HG03439 (cell line): ENCODE results near the gene STX16.

Source experiments
- ATAC-seq: cut with Tn5 transposase; IDR thresholded peaks from one replicate; pipeline ENCODE4 v1.9.1; 2021; ENCODE audit warnings: mild to moderate bottlenecking, moderate library complexity; ENCODE audit not compliant: unreplicated experiment

STX16 gene

DNA sequence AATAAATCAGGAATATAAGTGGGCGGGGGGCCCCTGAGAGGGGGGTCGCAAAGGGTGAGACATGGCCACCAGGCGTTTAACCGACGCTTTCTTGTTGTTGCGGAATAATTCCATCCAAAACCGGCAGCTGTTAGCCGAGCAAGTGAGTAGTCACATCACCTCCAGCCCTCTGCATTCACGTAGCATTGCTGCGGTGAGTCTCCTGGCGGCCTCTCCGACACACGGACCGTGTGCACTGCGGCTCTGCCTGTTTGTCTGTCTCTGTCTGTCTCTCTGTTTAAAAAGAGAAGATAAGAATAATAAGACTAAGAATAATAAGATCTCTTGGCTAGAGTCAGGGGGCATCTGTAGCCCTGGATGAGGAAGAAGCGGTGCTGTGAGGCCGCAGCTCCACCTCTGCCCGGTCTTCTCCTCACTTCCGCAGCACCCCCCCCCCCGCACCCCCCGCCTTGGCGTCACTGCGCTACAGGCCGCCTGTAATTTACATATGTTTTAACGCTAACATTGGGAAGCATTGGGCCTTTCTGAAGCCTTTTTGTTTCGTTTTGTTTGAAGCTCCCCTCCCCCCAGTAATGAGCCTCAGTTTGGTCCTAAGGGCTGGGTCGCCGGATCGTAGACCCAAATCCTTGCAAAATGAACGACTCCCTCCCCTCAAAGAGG, 993 bp downstream of the STX16 start:
- ATAC-seq = peak; percentile 30

DNA sequence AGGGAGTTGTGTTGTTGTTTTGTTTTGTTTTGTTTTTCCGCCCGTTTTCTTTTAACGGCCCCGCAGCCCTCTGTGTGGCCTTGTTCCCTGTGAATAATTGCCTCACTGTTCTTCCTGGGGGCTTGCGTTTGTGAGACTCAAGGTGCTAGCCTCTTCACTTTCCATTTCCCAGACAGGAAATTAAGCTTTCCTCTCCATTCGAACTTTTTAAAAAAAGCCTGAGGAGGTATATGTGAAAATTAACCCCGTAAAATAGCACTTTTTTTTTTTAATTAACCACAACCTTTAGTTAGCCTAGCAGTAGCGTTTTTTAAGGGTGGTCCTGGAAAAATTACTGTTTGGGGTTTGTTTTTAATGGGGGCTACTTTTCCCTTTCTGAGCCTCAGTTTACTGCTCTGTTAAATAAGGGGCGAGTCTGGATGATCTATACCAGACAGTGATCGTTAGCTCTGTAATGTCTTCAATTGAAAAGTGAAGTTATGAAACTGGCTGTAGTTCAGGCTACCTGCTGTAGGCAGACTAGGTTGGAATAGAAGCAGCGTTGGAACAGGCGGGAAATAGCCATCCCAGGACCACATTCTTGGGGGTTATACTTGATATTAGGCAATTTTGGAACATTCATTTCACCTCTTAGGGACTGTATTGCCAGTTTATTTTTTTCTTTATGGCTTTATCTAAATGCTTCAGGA, 1.7 kb downstream of the STX16 start:
- peak; percentile 9 for ATAC-seq

DNA sequence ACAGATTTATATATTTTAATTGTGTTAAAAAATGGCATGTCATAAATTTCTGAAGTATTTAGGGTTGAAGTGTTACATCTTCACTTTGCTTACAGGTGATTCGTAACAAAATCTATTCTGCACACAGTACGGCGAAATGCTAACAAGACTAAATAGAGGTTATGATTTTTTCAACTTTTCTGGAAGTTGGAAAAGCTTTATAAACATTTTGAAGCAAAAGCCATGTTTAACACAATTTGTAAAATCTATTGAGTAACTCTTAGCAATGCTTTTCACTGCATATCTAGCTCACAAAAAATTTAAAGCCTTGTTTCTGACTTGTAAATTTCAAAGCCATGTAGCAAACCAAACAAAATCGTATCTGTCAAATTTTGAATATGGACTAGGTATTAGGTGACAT, 3.3 kb downstream of the STX16 start:
- ATAC-seq = no peak

DNA sequence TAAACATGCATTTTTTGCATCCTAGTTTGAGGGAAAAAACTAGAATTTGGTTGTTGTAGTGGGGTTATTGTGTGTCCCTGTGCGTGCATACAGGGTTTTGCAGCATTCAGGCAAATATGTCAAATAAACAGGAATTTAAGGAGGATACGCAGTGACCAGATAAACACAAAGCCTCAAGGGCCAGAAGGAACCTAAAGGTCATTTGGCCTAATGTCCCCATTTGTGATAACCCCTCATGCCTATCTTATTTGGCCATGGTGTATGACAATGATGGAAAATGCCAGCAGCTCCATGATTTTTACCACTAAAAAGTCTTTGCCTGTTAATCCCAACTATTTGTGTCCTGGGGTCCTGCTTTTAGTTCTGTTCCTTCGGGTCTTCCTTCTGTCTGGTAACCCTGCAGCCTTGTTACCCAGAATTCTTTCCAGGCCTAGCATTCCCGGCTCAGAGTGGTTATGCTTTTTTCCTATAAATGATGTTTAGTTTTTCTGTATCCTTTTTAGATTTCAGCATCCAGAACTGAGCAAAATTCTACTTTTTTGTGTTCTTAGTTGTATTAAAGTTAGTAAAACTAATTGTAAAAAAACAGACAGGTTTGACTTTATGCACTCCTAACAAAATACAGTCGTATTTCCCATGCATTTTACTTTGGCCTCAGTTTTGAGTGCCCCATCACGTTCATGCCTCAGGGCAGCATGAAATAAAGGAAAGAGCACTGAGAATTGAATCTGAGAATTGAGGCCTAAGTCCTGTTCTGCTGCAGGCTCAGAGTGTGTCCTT, 4.4 kb downstream of the STX16 start:
- ATAC-seq = no peak

DNA sequence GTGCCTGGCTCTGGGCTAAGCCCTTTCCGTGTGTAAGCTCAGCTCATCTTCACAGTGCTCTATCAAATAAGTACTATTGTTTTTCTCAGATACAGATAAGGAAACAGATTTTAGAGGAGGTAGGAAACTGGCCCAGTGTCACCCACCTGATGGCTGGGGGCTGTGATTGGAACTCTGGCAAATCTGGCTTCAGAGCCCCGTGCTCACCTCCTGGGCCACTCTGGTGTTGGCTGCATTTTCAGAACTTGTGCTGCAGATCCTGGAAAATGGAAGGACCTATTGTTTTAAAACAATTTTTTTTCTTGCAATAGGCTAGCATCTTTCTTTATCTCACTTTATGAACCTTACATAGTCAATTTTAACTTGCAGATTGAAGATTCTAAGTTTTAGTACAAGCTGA, 5.7 kb downstream of the STX16 start:
- ATAC-seq = no peak

DNA sequence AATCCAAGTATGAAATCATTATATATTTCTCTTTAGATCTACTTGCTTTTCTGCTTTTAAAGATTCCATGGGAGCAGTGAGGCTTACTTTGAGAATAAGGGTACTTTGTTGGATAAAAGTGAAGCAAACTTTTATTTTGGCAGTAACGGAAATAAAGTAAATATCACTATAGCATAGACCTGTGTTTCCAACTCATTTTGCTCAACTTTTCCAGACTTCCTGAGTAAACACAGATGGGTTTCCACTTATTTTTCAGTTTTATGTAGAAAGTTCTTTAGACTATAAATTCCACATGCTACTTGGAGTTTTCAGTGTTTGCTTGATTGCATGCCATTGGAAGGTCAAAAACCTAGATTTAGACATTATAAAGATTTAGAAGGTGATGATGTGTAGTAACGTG, 6.2 kb downstream of the STX16 start:
- no peak for ATAC-seq

DNA sequence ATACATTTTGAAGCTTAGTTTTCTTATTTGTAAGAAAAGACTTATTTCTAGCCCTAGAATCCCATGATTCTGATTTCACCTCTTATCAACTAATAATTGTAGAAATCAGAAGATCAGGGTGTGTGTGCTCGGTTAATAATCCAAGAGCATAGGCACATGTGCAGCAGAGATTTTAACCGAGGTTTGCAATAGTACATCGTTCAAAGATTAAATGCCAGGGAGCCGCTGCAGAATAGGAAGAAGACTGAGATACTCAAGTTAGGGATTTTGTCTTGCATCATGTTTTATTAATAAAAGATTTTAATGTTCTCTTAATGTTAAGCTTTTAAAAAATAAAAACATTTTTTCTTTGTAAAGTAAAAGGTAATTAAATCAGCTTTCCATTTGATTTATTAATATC, 6.9 kb downstream of the STX16 start:
- no peak for ATAC-seq

DNA sequence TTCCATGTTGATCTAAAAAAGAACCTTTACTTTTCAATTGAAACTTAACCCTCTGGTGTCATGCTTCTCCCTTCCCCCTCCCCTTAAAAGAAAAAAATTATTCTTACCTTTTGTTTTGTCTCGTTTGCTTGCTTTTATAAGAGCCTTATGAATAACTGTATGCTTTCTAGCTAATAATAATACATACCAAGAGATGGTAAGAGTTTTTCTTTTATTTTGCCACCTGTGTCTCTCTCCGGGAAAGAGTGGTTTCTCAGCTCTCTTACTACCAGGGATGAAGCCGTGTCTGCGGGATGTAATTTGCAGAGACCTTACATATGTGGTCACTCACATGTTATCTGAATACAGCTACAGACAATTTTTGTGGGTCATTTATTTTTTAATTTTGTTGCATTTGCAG, 7.7 kb downstream of the STX16 start:
- no peak for ATAC-seq

DNA sequence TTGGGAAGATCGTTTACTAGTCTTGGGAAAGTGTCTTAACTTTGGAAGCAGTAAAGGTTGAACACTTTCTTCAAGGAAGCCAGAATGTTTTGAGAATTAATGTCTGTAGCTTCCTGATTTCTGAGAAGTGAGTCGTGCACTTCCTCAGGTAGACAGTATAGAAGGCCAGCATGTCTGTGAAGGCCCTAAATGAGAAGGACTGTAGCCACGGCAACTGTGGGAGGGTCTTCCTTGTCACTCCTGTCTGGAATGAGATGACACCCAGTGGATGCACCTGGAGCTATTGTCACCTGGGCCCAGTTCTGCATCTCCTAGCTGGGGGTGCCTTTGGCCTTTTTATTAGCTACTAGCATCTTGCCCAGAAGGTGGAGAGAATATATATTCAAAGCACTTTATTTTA, 8.8 kb downstream of the STX16 start:
- ATAC-seq = no peak

DNA sequence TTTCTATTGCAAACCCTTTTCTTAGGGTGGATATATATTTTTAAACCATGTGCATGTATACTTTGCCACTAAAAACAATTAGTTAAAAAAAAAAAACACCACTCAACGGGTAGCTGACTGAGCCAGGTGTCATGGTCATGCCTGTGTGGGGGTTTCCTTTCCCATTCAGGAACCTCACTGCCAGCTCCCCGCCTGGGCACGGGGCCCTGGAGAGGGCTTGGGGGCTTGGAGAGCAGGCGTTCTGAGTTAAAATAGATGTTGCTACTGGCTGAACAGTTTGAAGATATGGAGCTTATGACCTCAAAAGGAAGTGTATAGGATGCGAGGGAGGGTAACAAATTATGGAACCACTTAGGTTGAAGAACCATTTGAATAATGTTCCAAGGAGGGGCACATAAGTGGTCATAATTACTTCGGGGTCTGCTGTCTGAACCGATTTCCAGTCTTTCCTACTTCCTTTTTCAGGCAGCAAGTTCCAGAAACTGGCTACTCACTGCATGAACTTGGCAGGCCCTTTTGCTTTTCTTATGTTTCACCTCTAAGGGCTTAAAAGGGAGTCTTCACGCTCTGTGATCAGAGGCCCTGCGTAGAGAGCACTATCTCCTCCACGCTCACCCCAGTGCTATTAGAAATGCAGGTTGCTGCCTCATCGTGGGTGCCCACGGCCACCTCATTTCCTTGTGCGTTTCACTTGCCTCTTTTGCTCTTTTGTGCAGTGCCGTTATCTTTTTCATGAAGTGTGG, 9.9 kb downstream of the STX16 start:
- no peak for ATAC-seq

DNA sequence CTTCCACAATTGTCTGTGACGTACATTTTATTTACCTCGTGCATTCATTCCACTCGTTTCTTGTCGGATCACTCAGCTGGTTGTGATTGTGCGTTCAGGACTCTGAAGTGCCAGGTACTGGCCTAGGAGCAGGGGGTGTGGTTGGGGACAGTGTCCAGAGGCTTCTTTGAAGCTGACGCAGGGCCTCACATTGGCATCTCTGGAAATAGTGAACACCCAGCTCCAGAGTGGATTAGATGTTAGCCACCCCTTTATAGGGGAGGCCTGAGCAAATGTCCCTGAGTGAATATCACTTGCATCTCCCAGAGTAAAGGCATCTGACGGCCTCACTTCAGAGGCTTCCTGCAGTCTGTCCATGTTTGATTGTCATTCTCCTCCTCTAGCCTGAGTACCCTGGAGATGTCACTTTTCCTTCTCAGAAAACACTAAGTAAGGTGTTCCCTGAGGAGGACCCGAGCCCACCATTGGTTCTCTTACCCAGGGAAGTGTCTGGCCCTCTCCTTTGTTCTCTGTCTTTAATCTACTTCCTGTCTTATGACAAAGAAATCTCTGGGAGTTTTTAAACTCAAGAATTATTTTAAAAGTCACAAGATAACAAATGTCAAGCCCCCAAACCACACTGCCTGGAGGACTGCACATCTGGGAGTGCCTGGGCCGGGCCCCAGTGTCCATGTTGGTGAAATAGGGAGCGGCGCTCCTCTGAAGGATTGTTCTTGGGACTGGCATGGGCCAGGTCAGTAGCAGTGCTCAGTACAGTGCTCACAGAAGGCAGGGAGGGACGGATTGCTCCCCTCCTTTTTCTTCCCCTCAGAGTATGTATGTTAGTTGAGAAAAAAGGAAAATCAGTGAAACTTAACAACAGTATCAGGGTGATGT, 10.8 kb downstream of the STX16 start:
- ATAC-seq = no peak

DNA sequence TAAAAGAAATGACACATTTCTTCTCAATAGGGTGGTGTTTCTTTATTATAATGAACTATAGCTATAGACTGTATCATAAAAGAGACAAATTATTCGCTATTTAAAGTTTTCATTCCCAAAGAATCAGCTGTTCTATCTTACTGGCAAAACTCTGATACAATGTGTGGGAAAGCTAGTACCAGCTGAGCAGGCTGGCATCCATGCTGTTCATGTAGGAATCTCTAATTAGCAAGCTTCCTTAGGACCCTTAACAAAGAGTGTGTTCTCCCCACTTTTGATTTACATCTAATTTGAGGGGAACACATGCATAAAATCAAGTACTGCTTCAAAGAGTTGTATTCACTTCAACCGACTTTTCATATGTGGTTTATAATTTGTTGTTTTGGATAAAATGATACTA, 13.2 kb downstream of the STX16 start:
- no peak for ATAC-seq

DNA sequence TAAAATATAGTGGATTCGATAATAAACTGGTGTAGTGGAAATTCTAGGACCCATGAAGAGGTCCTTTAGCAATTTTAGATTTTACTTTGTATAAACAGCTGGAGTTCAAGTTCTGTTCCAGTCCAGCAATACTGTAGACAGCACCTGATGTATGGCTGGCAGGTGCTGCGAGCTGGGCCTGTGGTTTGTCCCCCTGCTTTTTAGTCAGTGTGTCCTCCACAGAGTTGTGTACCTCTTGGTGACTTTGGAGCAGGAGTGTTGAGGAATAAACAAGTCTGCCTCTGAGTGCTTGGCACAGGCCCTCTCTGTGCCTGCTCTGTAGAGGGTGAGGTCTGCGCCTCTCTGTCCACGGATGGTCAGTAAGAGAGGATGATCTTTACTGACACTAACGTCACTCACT, 13.8 kb downstream of the STX16 start:
- ATAC-seq = no peak

DNA sequence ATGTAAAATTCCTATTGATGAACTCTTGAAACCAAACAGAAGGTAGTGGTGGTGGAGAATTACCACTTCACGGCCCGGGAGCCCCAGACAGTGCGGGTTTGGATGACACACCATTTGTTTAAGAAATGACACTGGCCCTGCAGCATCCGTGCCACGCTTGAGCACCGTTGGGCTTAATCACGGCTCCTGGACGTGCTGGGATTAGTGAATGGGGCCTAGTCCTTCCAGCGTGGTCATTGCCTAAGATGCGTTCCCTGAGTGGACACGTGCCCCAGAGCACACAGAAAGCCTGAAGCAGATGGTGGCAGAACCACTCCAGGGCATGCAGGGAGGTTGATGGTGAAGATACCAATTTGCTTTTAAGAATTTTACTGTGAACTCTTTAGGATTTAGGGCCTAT, 14.5 kb downstream of the STX16 start:
- ATAC-seq = no peak

DNA sequence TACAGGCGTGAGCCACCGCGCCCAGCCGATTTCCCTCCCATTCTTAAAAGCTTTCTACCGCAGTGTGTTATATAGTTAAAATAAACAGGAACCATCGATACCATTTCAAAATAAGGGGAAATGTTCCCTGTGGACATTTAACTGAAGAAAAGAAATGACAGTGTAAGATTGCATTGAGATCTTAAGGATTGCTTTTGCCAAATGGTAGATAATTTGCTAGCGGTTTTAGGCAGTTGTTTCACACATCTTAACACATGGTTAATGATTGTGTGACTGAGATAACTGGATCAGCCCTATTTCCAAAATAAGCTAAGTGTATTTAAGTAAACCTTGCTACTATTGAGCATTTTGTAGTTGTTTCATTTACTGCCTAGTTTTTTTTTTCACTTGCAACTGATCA, 15.6 kb downstream of the STX16 start:
- no peak for ATAC-seq

DNA sequence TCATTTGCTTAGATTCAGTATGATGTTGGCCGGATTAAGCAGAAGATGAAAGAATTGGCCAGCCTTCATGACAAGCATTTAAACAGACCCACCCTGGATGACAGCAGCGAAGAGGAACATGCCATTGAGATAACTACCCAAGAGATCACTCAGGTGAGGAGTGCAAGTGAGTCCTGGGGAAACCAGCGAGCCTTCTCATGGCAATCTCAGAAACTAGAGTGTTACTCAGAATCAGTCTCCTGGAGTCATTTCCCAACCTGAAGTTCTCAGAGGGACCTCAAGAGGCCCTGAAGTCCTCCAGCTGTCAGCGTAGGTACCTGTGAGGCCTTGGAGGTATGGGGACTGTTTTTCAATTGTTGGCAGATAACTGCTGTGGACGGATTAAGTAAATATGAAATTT, 16.9 kb downstream of the STX16 start:
- ATAC-seq = no peak

DNA sequence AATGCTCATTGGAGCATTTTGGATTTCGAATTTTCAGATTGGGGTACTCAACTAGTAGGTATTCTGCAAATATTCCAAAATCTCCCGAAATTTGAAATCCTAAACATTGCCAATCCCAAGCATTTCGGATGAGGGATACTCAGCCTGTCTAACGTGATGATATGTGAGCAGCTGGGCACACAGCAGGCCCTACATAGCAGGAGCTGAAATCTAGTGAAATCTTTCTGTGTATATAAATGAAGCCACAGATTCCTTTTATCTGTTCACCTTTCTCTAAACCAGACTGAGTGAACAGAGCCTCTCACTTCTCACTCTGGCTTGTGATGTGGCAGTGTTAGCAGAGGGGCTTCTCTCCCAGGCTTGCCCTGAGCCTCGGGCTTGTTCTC, 17.8 kb downstream of the STX16 start:
- ATAC-seq = no peak

DNA sequence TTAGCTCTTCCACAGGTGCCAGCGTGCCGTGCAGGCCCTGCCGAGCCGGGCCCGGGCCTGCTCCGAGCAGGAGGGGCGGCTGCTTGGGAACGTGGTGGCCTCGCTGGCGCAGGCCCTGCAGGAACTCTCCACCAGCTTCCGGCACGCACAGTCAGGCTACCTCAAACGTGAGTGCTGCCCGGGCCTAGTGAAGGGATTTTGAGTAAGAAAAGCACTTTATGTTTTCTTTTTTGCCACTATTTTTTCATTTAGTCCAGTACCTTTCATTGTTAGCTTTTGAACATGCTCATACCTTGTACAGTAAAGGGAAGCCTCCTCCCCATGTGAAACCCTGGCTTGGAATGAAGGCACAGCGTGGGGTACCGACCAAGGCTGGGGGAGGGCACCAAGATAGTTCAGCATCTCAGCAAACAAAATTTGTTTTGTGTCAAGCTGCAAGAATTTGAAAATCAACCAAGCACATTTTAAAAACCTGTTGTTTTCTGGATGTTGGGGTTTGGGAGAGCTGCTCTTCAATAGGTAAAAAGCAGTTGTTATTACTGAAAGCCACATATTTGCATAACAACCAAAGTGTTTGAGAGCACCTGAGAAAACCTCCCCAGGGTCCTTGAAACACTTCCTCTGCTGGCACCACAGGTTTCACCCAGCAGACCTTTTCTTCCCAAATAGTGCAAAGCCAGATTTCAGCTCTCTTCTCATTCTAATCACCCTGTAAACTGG, 18.4 kb downstream of the STX16 start:
- ATAC-seq = peak; percentile 76

DNA sequence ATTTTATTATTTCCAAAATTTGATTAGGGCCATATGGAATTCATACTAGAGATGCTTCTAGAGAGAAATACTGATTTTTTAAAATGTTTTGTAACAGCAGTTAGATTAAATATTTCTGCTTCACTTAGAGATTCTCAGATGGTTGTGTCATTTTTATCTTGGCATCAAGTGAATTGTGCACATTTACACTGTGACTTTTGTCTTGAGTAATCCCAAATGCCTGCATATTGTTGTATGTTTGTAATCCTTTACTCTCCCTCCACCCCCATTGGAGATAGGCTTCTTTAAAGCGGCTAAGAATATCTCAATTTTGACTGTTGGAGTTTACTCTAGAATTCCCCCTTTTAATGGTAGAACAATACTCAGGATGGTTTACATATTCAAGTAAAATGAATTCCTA, 19.0 kb downstream of the STX16 start:
- ATAC-seq = no peak

DNA sequence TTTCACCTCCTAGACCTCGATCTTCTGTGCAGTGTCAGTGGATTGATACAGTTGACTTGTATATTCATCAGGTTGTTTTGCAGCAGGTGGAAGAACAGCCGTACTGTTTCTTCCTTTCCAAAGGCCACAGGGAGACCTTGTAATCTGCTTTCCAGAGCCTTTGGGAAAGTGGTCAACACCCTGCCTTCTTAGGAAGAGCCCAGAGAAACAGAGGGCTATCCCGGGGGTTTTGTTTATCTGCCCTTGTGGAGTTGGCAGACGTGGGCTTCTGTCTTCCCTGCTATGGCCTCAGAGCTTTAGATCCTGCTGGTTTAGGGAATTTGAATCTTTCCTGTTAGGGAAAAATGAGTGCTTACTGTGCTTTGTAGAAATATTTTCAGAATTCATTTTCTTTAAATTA, 19.6 kb downstream of the STX16 start:
- no peak for ATAC-seq
